Measurements from ENCODE around the gene HACE1.
"Not testable (repeated sequence)": the region's sequence is repeated elsewhere in the genome, so short reads cannot be mapped to it uniquely, and the experiment has no call there.

- not testable (repeated sequence) for TF ChIP-seq CTCF, POLR2A (IDR thresholded peaks at IDR 0.05)
Measured at GRCh38 chr6:104836479-104837020, 23.2 kb downstream of the HACE1 start.

All from body of pancreas (tissue), 4 donors.